Stimulated activated CD4-positive, alpha-beta T cell treated with anti-CD3 and anti-CD28 coated beads, Interleukin-15, amount 100 ng/mL, for 1 hour (primary cell): ENCODE results near the gene BCL11B.

ENCODE experiments used
- DNase-seq, 2 donors: peaks; one replicate each; pipeline ENCODE4 v3.0.0-alpha.2; 2020; ENCODE audit warnings: low read depth in 1 of 2, low spot score in 1 of 2

BCL11B gene

DNA sequence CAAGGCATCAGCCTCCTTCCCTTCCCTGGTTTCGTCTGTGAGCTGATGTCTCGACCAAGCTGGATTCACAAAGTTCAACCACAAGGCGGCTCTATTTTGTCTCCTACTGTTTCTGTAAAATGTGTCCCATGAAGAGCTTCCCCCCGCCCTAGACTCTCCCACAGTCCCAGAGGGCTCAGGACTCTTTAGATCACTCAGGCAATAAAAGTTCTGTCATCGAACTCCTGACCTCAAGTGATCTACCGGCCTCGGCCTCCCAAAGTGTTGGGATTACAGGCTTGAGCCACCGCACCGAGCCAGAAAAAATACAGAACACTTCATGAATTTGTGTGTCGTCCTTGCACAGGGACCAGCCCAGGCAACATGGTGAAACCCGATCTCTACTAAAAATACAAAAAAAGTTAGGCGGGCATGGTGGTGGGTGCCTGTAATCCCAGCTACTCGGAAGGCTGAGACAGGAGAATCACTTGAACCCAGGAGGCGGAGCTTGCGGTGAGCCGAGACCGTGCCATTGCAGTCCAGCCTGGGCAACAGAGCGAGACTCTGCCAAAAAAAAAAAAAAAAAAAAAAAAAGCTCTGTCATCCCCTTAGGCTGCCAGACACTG lies 149.4 kb downstream of the BCL11B start:
- DNase-seq: no peak

DNA sequence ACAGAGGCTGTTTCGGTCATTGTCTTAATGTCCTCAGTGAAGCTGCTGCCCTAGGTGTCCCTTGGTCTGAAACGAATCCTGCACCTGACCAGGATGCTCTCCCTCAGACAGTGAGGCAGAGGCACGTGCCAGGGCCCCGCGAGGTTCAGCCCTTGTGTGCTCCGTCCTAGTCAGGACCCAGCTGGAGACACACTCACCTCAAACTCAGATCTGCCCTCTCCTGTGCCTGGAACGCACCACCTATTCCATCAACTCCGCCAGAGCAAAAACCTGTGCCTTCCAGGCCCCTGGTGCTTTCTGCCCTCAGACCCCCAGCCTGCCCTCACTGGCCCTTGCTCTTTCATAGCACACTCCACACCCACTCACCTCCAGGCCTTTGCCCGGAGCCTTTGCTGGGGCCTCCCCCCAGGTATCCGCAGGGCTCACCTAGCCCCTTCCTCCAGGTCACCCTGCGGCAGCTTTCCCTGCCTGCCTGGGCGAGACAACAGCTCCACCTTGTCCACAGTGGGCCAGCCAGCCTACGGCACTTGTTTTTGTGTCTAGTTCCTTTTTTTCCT lies 150.6 kb downstream of the BCL11B start:
- DNase-seq: no peak

DNA sequence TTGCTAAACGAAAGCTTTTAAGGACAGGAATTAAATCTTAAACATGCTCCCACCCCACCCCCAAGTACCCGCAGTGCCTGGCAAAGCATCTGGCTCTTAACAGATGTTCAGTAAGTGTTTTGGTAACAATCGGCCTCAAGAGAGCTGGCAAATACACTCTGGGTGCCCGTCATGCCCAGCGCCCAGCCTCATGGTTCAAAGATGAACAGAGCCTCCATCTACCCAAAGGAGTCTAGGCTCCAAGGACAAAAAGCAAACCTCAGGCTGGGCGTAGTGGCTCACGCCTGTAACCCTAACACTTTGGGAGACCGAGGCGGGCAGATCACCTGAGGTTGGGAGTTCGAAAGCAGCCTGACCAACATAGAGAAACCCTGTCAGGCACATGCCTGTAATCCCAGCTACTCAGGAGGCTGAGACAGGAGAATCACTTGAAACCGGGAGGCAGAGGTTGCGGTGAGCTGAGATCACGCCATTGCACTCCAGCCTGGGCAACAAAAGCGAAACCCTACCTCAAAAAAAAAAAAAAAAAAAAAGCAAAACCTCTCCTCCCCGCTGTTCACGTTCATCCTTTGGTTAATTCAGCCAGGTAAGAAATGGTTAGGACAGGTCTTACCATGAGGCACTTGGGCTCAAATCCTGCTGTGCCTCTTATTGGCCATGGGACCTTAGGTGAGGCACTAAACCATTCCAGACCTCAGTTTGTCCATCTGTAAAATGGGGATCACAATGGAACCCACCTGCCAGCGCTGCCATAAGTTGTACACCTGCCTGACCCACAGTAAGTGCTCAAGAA lies 151.3 kb downstream of the BCL11B start:
- DNase-seq: no peak

DNA sequence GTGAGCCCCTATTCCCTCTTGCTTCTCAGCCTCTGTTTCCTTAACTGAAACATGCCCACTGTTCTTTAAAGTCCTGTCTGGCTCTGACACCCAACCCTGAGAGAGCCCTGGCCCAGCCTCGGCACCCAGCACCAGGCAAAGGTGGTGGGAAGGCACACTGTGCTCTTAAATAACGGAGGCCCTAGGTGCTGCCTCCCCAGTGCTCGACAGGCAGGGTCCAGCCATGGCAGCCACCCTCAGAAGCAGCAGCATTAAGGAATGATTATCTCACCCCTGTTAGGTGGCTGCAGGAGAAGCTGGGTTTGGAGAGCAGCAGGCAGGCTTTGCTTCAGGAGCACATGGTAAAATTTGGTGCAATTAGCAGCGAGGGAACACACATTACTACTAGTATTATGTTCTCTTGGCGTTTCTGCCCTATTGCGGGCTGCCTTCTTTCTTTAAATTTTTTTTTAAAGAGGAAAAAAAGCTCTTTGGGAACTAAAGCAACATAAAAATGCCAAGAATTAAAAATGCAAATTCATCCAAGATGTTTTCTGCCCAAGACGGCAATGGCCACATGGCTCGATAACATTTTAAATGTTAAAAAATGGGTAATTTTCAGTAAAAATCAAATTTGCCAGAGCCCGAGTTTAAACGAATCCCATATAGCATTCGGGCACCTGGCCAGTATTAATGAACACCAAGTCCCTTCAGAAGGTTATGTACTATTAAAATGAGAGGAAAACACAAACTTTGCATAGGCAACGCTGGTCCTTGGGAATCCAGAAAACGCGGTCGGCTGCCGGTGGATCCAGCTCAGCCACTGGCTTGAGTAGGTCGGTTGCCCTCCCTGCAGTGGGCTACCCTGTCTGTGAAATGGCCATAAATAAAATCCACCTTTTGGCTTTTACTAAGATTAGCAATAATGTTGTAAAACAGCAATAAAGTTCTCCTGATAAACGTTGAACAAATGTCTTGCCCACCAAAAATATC lies 152.2 kb downstream of the BCL11B start:
- no peak for DNase-seq
